GM21528 (cell line): ENCODE measurements around the gene TLR7.

Source experiments
- ATAC-seq: cut with Tn5 transposase; IDR thresholded peaks from one replicate; pipeline ENCODE4 v1.9.1; 2021; ENCODE audit warnings: mild to moderate bottlenecking, moderate library complexity; ENCODE audit not compliant: unreplicated experiment, low FRiP score

TLR7 gene

GRCh38 chrX:12921886-12922598 is 55.2 kb downstream of the TLR7 start:
- no peak for ATAC-seq

DNA sequence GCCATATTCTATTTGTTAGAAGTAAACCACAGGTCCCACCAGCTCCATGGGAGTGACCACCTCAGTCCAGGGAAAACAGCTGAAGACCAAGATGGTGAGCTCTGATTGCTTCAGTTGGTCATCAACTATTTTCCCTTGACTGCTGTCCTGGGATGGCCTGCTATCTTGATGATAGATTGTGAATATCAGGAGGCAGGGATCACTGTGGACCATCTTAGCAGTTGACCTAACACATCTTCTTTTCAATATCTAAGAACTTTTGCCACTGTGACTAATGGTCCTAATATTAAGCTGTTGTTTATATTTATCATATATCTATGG is 55.7 kb downstream of the TLR7 start:
- ATAC-seq: no peak

- ATAC-seq: no peak
These were observed 62.8 kb downstream of the TLR7 start for GRCh38 chrX:12929701-12930100.

GRCh38 chrX:12930150-12930549 is 63.3 kb downstream of the TLR7 start:
- no peak for ATAC-seq

DNA sequence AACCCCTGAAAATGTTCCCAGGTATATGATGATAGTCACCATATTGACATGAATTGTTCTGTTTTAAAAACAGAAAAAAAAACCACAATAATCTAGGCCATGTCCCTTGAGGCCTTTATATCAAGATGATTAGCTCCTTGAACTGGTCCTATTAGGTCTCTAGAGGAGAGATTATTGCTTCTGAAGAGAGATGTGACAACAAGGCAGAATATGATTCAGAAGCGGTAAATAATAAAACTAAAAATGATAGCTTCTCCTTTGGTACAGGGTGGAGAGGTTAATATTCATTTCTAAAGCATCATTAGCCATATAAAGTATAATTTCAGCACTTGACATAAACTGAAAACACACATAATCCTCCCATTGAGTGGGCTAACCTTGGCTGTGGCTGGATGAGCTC is 65.4 kb downstream of the TLR7 start:
- no peak for ATAC-seq

GRCh38 chrX:12934850-12935249 is 68.0 kb downstream of the TLR7 start:
- no peak for ATAC-seq

GRCh38 chrX:12936947-12937346 is 70.1 kb downstream of the TLR7 start:
- no peak for ATAC-seq
